GM20000 (cell line): ENCODE results near the gene FGD3.

Experiments
- DNase-seq: peaks from one replicate; pipeline ENCODE4 v3.0.0; 2012; ENCODE audit warnings: low spot score
- TF ChIP-seq, protein P1 (sequence below): IDR thresholded peaks from 2 replicates; pipeline ENCODE4 v1.5.1; 2012; ENCODE audit warnings: mild to moderate bottlenecking, control low read depth; ENCODE audit errors: extremely low read depth, missing control alignments

FGD3 gene

DNA sequence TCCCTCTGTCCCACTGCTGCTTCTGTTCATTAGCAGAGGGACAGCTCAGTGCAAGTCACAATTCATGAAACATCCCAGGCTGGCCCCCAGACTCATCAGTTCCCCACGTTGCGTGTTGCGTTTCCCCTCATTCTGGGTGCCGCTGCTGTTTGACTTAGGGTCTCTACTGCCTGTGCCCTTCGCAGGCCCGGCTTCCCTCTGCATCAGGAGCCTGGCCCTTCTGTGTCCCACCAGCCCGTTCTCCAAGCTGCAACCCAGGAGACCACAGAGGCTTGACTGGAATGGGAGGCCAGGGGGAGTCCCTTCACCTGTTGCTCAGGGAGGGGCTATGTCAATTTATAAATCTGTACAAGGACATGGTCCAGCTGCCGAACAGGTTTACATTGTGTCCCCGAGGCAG lies 57.2 kb downstream of the FGD3 start:
- TF ChIP-seq, protein P1, sequence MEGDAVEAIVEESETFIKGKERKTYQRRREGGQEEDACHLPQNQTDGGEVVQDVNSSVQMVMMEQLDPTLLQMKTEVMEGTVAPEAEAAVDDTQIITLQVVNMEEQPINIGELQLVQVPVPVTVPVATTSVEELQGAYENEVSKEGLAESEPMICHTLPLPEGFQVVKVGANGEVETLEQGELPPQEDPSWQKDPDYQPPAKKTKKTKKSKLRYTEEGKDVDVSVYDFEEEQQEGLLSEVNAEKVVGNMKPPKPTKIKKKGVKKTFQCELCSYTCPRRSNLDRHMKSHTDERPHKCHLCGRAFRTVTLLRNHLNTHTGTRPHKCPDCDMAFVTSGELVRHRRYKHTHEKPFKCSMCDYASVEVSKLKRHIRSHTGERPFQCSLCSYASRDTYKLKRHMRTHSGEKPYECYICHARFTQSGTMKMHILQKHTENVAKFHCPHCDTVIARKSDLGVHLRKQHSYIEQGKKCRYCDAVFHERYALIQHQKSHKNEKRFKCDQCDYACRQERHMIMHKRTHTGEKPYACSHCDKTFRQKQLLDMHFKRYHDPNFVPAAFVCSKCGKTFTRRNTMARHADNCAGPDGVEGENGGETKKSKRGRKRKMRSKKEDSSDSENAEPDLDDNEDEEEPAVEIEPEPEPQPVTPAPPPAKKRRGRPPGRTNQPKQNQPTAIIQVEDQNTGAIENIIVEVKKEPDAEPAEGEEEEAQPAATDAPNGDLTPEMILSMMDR = no peak

DNA sequence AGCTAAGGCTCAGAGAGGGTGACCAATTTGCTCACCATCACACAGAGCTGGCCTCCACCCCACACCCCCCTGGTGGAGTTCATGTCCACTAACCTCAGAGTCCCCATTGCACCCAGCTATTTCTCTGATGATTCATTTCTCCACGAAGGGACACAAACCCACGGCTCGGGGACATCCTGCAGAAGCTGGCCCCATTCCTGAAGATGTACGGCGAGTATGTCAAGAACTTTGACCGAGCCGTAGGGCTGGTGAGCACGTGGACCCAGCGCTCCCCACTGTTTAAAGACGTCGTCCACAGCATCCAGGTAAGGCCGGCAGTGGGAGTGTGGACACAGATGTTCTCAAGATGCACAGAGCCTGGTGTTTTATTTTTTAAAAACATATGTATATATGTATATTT lies 58.6 kb downstream of the FGD3 start:
- no peak for DNase-seq
- TF ChIP-seq, protein P1 = no peak

More for the DNA sequence above, 57.2 kb downstream of the FGD3 start:
- DNase-seq = no peak

DNA sequence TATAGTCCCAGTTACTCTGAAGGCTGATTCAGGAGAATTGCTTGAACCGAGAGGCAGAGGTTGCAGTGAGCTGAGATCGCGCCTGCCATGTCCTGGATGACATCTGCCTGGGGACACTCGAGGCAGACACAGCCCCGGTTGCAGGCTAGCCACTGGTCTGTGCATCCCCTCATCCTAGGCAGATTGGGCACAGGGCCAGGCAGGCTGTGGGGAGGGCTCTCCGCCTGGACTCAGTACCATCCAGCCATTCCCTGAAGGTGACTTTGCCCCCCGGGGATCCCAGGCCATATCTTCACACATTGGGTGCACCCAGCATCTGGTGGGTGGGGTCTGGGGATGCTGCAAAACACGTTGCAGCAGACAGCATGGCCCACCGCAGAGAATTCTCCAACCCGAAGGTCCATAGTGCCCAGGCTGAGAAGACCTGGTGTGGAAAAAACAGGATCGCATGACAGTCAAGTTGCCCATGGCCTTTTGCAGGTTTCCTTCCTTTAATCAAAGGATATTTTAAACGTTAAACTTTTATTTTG lies 60.3 kb downstream of the FGD3 start:
- TF ChIP-seq, protein P1 = no peak

DNA sequence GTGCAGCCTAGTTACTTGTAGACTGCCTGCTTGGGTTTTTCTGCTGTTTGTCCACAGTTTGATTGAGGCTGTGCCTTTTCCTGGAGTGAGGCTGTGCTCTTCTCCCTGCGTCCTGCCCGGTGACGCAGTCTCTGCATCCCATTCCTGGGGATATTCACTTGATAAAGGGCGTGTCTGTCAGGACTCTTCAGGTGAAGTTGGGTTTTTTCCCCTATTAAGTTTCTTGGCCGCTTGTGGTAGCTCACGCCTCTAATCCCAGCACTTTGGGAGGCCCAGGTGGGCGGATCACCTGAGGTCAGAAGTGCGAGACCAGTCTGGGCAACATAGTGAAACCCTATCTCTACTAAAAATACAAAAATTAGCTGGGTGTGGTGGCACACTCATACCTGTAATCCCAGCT lies 61.1 kb downstream of the FGD3 start:
- DNase-seq = no peak
- TF ChIP-seq, protein P1 = no peak

More for the DNA sequence above, 60.3 kb downstream of the FGD3 start:
- no peak for DNase-seq

DNA sequence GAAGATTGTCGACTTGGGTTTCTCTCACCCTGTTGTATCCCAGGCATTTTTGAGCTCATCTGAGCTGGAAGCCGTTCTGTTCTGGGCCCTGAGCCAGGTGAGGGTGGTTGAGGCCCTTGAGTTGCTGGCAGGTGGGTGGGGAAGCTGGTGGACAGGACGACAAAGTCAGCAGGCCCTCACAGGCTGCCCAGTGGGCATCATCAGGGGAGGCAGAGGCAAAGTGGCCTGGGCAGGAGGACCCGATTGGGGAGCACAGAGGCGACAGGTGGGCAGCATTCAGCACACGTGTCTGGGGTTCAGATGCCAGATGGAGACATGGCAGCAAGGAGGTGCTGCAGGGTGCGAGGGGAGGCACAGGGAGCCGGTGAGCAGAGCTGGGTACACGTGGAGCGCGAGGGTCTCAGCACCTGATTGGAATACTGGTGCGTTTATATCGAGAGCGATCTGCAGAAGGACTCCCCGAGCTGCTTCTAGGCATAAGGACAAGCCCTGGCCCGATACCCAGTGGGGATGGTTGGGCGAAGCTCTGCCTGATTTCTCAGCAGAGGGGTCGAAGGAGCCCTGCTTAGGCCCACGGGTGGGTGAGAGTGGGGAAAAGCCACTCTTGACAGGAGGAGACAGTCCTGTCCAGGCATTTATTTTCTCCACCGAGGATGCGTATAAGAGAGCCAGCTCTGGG lies 62.2 kb downstream of the FGD3 start:
- DNase-seq = no peak
- TF ChIP-seq, protein P1 = no peak

DNA sequence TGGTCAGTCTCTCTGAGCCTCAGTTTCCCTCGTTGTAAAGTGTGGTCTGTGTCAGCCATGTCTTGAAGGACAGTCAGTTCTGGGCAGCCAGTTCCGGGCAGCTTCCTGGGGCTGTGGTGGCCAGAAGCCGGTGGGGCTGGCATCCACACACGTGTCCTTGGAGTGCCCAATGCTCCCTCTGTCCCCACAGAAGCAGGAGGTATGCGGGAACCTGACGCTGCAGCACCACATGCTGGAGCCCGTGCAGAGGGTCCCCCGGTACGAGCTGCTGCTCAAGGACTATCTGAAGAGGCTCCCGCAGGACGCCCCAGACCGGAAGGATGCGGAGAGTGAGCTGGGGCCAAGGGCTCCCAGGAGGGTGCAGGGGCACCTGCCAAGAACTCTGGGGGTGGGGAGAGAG lies 62.7 kb downstream of the FGD3 start:
- TF ChIP-seq, protein P1 = no peak

DNA sequence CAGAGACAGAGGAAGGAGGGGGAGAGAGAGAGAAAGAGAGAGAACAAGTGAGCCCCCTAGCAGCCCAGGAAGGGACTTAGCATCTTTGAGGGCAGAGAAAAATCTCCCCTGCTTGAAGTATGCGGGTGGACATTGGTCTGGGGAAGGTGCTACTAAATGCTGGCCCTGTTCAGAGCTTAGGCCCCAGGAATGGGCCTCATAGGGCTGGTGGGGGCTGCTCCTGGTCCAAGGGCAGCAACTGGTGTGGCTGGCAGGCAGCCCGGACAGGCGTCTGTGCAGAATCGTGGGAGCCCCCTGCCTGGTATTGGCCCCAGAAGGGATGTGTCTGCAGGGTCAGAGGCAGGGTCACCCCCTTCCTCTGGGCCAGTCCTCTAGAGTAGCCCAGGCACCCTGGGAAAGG lies 63.4 kb downstream of the FGD3 start:
- TF ChIP-seq, protein P1 = no peak
- DNase-seq = no peak

More for the DNA sequence above, 62.7 kb downstream of the FGD3 start:
- DNase-seq = no peak
